K562 (cell line): ENCODE measurements around the gene ODC1. TPM values are rescaled to one million over a fixed set of nuclear protein-coding genes. Genes with fewer than 3 reads are reported as not detected.
A peak's percentile ranks its signal among the peaks of the same experiment; 100 is the strongest.

Experiments
- BHLHE40 ChIP-seq: IDR thresholded peaks from 2 replicates; pipeline ENCODE4 v1.6.1; 2011; ENCODE audit warnings: low read length, improper control_type of control experiment
- GTF2A2 ChIP-seq: IDR thresholded peaks from 2 replicates; pipeline ENCODE4 v1.6.1; 2016; ENCODE audit warnings: mild to moderate bottlenecking, missing genetic modification characterization, missing compliant biosample characterization
- HMGXB4 ChIP-seq: sonication (generic); formaldehyde crosslinking; IDR thresholded peaks from 2 replicates; pipeline ENCODE4 v1.8.1; 2023; ENCODE audit warnings: mild to moderate bottlenecking, missing genetic modification reagents
- HNRNPK ChIP-seq: fragments of 200-400 bp; formaldehyde crosslinking; IDR thresholded peaks from one replicate; pipeline ENCODE4 v1.6.1; 2018; ENCODE audit warnings: mild to moderate bottlenecking, low read depth, low read length; ENCODE audit not compliant: poor library complexity, severe bottlenecking
- THAP7 ChIP-seq: fragments of 250-450 bp; sonication (Bioruptor Pico); IDR thresholded peaks from 2 replicates; pipeline ENCODE4 v1.5.0; 2021
- U2AF1 ChIP-seq: fragments of 200-400 bp; formaldehyde crosslinking; optimal IDR thresholded peaks from 2 replicates; pipeline ENCODE3; 2017; ENCODE audit warnings: mild to moderate bottlenecking, low read depth, low read length, moderate library complexity
- ZZZ3 ChIP-seq: fragments of 450-650 bp; IDR thresholded peaks from 2 replicates; pipeline ENCODE4 v1.6.1; 2016; ENCODE audit warnings: antibody characterized with exemption, mild to moderate bottlenecking, moderate library complexity
- polyA plus RNA-seq, 8 experiments: library from polyadenylated mRNA; depleted of rRNA in 4 of 8; stranded (reverse) in 5 of 8; unstranded in 3 of 8; fragments of >200 nt; fragmentation: Nextera tagmentation in 2 of 8; fragmentation: Illumina TruSeq in 1 of 8; extraction: Ambion mirVana in 2 of 8; extraction: Trizol in 1 of 8; gene quantifications; 2 replicates each; pipeline versions ENCODE4 v1.2.1 to v1.2.3, GENCODE V29; 2011 to 2014; ENCODE audit warnings: inconsistent platforms in 1 of 8, missing spikeins in 1 of 8
- total RNA-seq, 7 experiments: library from RNA; depleted of rRNA in 6 of 7; stranded (reverse); fragments of >200 nt in 6 of 7; fragmentation: Illumina TruSeq in 2 of 7; extraction: Trizol in 2 of 7; gene quantifications; 2 replicates each; pipeline versions ENCODE4 v1.2.1 to v1.2.3, GENCODE V29; 2011 to 2021; ENCODE audit warnings: low replicate concordance in 1 of 7
- TF ChIP-seq, protein P1 (sequence below): sonication (generic); formaldehyde crosslinking; IDR thresholded peaks from 2 replicates; pipeline ENCODE4 v1.5.0; 2020; ENCODE audit warnings: missing genetic modification reagents
- TF ChIP-seq, protein P2 (sequence below): fragments of 250-450 bp; sonication (Bioruptor Pico); IDR thresholded peaks from 2 replicates; pipeline ENCODE4 v1.4.0; 2020; ENCODE audit warnings: mild to moderate bottlenecking, moderate library complexity, borderline replicate concordance
- TF ChIP-seq, protein P3 (sequence below): fragments of 250-450 bp; sonication (Bioruptor Pico); IDR thresholded peaks from 2 replicates; pipeline ENCODE4 v1.8.0; 2021; ENCODE audit warnings: mild to moderate bottlenecking, moderate library complexity
- TF ChIP-seq, protein P4 (sequence below), 2 experiments: fragments of 450-650 bp in 1 of 2; sonication (generic) in 1 of 2; formaldehyde crosslinking; conservative IDR thresholded peaks; 2 replicates each; pipeline versions ENCODE4 v1.4.0 to v1.8.1; 2020 to 2022; ENCODE audit warnings: mild to moderate bottlenecking in 1 of 2, missing genetic modification reagents in 1 of 2
- TF ChIP-seq, protein P5 (sequence below): sonication (generic); formaldehyde crosslinking; IDR thresholded peaks from 2 replicates; pipeline ENCODE4 v1.8.1; 2023; ENCODE audit warnings: missing genetic modification reagents, mild to moderate bottlenecking, borderline replicate concordance

Gene ODC1
- total and polyA plus RNA-seq, 9 of the 15 experiments (the other 6 are each of a cell fraction or from before 2014, with no cell fraction given) = 142 to 563 (median 457) TPM

DNA sequence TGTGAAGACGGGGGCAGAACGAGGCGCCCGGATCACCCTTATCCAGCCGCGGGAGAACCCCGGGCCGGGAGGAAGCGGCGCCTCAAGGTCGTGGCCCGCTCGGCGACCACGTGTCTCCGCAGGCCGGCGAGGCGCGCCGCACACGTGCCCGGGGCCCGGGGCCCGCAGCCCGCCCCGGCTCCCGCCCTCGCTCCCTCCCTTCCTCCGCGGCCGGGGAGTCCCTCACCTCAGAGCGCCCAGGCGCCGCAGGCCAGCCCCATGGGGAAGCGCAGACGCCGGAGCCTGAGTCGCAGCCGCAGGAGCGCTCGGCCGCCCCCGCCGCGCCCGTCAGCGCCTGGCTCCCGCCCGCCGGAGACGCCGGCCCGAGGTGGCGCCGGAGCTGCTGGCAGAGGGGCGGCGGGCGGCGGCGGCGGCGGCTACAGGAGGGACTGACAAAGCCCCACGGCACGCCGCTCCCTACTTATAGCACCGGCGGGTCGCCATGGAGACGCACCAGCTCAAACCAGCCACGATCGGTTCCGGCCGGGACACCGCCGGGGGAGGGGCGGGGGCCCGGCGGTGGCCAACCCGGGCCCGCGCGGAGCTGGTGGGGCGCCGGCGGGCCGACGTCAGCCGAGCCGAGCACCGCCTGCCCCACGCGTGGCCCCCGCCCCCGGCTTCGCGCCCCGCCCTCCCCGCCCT is at the start of gene ODC1 (continued):
- peak; percentile 43 for TF ChIP-seq HNRNPK
- TF ChIP-seq THAP7 (CRISPR knock-in tag) = 0 out of 2 replicates have a peak, but pooled peaks have one; percentile 71
- TF ChIP-seq GTF2A2 (tag) = peak; percentile 90
- peak; percentile 78 for TF ChIP-seq BHLHE40
- TF ChIP-seq, protein P1, sequence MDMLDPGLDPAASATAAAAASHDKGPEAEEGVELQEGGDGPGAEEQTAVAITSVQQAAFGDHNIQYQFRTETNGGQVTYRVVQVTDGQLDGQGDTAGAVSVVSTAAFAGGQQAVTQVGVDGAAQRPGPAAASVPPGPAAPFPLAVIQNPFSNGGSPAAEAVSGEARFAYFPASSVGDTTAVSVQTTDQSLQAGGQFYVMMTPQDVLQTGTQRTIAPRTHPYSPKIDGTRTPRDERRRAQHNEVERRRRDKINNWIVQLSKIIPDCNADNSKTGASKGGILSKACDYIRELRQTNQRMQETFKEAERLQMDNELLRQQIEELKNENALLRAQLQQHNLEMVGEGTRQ = peak; percentile 26; the same call in 1 of the 2 replicates
- peak; percentile 58 for TF ChIP-seq U2AF1
- TF ChIP-seq ZZZ3 = no peak
- TF ChIP-seq, protein P2, sequence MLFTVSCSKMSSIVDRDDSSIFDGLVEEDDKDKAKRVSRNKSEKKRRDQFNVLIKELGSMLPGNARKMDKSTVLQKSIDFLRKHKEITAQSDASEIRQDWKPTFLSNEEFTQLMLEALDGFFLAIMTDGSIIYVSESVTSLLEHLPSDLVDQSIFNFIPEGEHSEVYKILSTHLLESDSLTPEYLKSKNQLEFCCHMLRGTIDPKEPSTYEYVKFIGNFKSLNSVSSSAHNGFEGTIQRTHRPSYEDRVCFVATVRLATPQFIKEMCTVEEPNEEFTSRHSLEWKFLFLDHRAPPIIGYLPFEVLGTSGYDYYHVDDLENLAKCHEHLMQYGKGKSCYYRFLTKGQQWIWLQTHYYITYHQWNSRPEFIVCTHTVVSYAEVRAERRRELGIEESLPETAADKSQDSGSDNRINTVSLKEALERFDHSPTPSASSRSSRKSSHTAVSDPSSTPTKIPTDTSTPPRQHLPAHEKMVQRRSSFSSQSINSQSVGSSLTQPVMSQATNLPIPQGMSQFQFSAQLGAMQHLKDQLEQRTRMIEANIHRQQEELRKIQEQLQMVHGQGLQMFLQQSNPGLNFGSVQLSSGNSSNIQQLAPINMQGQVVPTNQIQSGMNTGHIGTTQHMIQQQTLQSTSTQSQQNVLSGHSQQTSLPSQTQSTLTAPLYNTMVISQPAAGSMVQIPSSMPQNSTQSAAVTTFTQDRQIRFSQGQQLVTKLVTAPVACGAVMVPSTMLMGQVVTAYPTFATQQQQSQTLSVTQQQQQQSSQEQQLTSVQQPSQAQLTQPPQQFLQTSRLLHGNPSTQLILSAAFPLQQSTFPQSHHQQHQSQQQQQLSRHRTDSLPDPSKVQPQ (CRISPR knock-in tag) = 0 out of 2 replicates have a peak, but pooled peaks have one; percentile 25
- TF ChIP-seq, protein P3, sequence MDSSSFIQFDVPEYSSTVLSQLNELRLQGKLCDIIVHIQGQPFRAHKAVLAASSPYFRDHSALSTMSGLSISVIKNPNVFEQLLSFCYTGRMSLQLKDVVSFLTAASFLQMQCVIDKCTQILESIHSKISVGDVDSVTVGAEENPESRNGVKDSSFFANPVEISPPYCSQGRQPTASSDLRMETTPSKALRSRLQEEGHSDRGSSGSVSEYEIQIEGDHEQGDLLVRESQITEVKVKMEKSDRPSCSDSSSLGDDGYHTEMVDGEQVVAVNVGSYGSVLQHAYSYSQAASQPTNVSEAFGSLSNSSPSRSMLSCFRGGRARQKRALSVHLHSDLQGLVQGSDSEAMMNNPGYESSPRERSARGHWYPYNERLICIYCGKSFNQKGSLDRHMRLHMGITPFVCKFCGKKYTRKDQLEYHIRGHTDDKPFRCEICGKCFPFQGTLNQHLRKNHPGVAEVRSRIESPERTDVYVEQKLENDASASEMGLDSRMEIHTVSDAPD (CRISPR knock-in tag) = no peak
- TF ChIP-seq, protein P4, sequence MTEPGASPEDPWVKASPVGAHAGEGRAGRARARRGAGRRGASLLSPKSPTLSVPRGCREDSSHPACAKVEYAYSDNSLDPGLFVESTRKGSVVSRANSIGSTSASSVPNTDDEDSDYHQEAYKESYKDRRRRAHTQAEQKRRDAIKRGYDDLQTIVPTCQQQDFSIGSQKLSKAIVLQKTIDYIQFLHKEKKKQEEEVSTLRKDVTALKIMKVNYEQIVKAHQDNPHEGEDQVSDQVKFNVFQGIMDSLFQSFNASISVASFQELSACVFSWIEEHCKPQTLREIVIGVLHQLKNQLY (CRISPR knock-in tag; conservative IDR thresholded peaks at IDR 0.05) = peak in 1 of 2 experiments; percentile 78; a peak in 1 of 4 replicates
- peak; percentile 92; the same call in 1 of the 2 replicates for TF ChIP-seq HMGXB4 (CRISPR knock-in tag)
- TF ChIP-seq, protein P5, sequence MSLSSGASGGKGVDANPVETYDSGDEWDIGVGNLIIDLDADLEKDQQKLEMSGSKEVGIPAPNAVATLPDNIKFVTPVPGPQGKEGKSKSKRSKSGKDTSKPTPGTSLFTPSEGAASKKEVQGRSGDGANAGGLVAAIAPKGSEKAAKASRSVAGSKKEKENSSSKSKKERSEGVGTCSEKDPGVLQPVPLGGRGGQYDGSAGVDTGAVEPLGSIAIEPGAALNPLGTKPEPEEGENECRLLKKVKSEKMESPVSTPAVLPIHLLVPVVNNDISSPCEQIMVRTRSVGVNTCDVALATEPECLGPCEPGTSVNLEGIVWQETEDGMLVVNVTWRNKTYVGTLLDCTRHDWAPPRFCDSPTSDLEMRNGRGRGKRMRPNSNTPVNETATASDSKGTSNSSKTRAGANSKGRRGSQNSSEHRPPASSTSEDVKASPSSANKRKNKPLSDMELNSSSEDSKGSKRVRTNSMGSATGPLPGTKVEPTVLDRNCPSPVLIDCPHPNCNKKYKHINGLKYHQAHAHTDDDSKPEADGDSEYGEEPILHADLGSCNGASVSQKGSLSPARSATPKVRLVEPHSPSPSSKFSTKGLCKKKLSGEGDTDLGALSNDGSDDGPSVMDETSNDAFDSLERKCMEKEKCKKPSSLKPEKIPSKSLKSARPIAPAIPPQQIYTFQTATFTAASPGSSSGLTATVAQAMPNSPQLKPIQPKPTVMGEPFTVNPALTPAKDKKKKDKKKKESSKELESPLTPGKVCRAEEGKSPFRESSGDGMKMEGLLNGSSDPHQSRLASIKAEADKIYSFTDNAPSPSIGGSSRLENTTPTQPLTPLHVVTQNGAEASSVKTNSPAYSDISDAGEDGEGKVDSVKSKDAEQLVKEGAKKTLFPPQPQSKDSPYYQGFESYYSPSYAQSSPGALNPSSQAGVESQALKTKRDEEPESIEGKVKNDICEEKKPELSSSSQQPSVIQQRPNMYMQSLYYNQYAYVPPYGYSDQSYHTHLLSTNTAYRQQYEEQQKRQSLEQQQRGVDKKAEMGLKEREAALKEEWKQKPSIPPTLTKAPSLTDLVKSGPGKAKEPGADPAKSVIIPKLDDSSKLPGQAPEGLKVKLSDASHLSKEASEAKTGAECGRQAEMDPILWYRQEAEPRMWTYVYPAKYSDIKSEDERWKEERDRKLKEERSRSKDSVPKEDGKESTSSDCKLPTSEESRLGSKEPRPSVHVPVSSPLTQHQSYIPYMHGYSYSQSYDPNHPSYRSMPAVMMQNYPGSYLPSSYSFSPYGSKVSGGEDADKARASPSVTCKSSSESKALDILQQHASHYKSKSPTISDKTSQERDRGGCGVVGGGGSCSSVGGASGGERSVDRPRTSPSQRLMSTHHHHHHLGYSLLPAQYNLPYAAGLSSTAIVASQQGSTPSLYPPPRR (CRISPR knock-in tag) = peak; percentile 59; the same call in 1 of the 2 replicates
